Neural progenitor cell (in vitro differentiated cells): ENCODE measurements around the gene SYTL3.

ENCODE experiments used
- CTCF ChIP-seq: fragments of 200-600 bp; sonication (generic); IDR thresholded peaks from 2 replicates; pipeline ENCODE4 v1.5.1; 2017; ENCODE audit warnings: antibody characterized with exemption, mild to moderate bottlenecking
- EZH2 ChIP-seq: fragments of 200-600 bp; sonication (generic); IDR thresholded peaks from 2 replicates; pipeline ENCODE4 v1.6.1; 2017; ENCODE audit warnings: antibody characterized with exemption, mild to moderate bottlenecking, moderate library complexity
- EZH2phosphoT487 ChIP-seq: fragments of 200-600 bp; sonication (generic); IDR thresholded peaks from 2 replicates; pipeline ENCODE4 v1.6.1; 2017; ENCODE audit warnings: antibody characterized with exemption

- TF ChIP-seq CTCF (no peak), EZH2 (no peak), EZH2phosphoT487 (no peak)
Observed at GRCh38 chr6:158647501-158647900, 2.4 kb upstream of the SYTL3 start.
